Mucosa of stomach (tissue), 1 donor: ENCODE measurements around the gene CTNND2.
"Not testable (repeated sequence)": the region's sequence is repeated elsewhere in the genome, so short reads cannot be mapped to it uniquely, and the experiment has no call there.

Source experiments
- H3K27me3 ChIP-seq: one replicate; pipeline ENCODE4 v1.7.0; 2013; ENCODE audit warnings: mild to moderate bottlenecking, low read length; ENCODE audit not compliant: control insufficient read depth, insufficient read depth
- H3K36me3 ChIP-seq: one replicate; pipeline ENCODE4 v1.7.0; 2013; ENCODE audit warnings: low read length; ENCODE audit not compliant: control insufficient read depth, insufficient read depth
- H3K4me1 ChIP-seq: one replicate; pipeline ENCODE4 v1.7.0; 2013; ENCODE audit warnings: mild to moderate bottlenecking, low read length; ENCODE audit not compliant: control insufficient read depth, insufficient read depth
- H3K4me3 ChIP-seq: one replicate; pipeline ENCODE4 v1.7.0; 2013; ENCODE audit warnings: low read length
- H3K9ac ChIP-seq: one replicate; pipeline ENCODE4 v1.7.0; 2013; ENCODE audit warnings: mild to moderate bottlenecking, low read length, moderate library complexity
- H3K9me3 ChIP-seq: one replicate; pipeline ENCODE4 v1.7.0; 2013; ENCODE audit warnings: mild to moderate bottlenecking, low read length, moderate library complexity; ENCODE audit not compliant: control insufficient read depth
- donor health status: Pancreatic carcinoma.

CTNND2 gene

DNA sequence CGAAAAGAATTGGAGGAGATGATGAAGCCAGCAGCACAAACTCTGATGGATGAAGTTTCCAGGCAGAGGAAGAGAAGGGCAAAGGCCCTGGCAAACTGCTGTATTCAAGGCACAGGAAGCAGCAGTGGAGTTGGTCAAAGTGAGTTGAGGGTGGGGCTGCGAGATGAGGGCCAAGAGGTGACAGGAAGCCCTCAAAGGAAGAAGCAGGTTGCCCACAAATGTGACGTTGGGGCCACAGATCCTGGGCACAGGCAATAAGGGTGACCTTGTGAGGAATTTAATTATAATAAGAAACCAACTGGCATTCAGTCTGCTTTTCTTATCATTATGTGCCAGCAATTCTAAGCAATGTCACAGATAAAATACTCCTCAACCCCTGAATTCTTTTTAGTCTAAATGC is 261.8 kb downstream of the CTNND2 start:
- no peaks in the 10 kb centered on the region for H3K36me3 ChIP-seq
- H3K27me3 ChIP-seq = no peaks in the 10 kb centered on the region
- no peak overlapping the region for H3K9ac ChIP-seq
- no peak overlapping the region for H3K4me3 ChIP-seq
- no peaks in the 10 kb centered on the region for H3K9me3 ChIP-seq
- no peaks in the 10 kb centered on the region for H3K4me1 ChIP-seq

DNA sequence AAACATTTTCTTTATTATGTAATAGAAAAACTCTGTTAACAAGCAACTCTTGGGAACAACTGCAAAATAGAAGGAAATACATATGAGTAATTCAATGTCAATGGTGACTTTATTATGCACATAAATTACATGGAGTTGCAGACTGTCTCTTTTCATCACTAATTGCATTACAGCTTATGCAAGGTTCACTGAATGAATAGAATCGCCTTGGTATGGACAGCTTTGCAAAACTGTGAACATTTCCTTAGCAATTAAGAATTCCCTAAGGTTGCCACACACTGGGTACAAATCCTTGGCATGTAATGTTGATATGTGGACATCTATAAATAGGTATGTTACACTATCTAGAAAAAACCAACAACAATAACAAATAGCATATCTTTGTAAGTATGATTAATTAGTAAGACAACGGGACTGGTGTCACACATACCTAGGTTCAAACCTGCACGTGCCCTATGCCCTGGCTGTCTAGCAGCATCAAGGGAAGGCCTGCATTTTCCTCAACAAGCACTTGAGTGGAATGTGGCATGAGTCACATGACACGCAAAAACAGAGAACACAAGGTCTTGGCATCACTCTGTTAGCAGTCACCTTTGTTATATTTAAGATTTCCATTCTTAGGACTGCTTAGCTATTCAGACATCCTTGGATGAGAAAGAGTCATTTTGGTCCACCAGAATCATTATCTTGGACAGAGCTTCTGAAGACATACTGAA is 263.9 kb downstream of the CTNND2 start:
- Histone ChIP-seq H3K9me3 (no peaks in the 10 kb centered on the region), H3K4me1 (no peaks in the 10 kb centered on the region), H3K4me3 (no peak overlapping the region), H3K9ac (no peak overlapping the region), H3K36me3 (no peaks in the 10 kb centered on the region), H3K27me3 (no peaks in the 10 kb centered on the region)

DNA sequence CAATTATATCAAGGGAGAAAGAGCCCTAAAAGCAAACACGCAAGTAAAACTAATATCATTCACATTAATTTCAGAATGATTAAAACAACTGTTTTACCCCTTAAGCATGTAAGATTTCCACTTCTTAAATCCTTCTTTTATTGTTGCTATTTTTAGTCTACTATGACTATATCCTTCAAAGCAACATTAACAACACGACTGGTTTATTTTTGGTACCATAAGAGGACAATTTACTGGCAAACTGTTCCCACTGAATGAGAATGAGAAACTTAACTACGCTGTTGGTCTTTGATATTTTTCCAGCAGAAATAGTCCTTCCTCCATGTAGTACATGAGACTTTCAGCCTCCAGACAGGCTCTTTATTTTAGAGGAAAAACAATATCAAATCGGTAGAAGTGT is 281.5 kb downstream of the CTNND2 start:
- no peaks in the 10 kb centered on the region for H3K36me3 ChIP-seq
- no peak overlapping the region for H3K4me3 ChIP-seq
- no peak overlapping the region for H3K9ac ChIP-seq
- no peaks in the 10 kb centered on the region for H3K9me3 ChIP-seq
- no peaks in the 10 kb centered on the region for H3K4me1 ChIP-seq
- no peaks in the 10 kb centered on the region for H3K27me3 ChIP-seq

DNA sequence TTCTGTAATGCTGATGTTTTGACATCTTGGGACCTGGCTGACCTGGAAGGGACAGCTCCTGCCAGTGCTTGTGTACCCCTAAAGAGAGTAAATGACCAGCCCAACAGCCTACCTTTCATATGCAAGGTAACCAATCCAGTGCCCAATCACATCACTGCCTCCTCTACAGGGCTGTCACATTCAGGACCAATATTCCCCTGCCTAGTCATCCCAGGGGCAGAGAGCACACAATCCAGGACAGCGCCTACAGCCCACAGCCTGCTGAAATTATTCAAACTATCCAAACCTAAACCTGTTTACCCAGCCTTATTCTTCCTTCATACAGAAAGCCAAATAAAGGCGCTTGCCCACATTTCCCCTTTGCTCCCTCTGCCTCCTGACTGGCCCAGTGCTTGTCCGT is 284.1 kb downstream of the CTNND2 start:
- Histone ChIP-seq H3K9me3 (no peaks in the 10 kb centered on the region), H3K36me3 (no peaks in the 10 kb centered on the region), H3K4me1 (no peaks in the 10 kb centered on the region), H3K27me3 (no peaks in the 10 kb centered on the region), H3K9ac (no peak overlapping the region), H3K4me3 (no peak overlapping the region)

DNA sequence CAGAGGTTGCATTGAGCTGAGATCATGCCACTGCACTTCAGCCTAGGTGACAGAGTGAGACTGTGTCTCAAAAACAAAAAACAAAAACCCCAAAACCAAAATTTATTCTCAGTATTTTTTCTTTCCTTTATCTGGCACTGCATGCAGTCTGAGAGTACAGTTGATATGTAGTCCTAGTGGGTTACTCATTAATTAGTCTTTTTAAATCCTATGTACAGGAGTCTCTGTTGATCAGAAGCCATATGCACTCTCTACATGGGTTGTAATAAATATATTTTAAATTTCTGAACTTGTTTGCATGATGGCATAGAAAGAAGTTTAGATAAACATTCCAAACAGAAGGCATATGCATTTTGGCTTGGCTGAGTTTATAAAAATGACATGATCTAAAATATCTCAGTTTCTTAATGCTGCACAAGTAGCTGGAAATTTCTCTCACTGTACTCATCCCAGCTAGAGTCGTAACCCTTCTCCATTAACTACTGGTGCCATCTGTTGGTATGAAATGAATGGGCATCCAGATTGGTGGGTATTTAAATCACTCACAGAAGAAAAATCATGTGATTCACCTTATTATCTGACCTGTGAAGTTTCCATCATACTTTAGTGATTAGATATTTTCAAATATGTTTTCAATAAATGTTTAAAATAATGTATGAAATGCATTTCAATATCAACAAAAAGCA is 284.8 kb downstream of the CTNND2 start:
- Histone ChIP-seq H3K4me1 (no peaks in the 10 kb centered on the region), H3K9ac (no peak overlapping the region), H3K36me3 (no peaks in the 10 kb centered on the region), H3K4me3 (no peak overlapping the region), H3K27me3 (no peaks in the 10 kb centered on the region), H3K9me3 (no peaks in the 10 kb centered on the region)

DNA sequence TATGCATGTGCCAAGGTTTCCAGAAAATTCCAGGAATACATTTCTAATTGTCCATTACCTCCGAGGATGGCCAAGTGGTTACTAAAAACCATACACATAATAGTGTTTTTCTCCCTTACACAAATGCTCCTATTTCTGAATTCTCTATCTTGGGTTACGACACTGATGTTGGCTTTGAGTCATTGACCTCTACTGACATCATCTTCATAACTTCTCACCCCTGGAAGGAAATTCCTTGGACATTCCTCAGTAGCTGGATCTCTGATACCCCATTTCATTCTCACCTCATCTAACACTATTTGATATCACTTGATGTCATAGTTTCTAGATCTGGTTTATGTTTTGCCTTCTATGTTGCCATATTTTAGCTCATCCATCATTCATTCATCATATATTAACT is 287.2 kb downstream of the CTNND2 start:
- Histone ChIP-seq H3K4me1 (no peaks in the 10 kb centered on the region), H3K9ac (no peak overlapping the region), H3K27me3 (no peaks in the 10 kb centered on the region), H3K4me3 (no peak overlapping the region), H3K36me3 (no peaks in the 10 kb centered on the region), H3K9me3 (no peaks in the 10 kb centered on the region)

DNA sequence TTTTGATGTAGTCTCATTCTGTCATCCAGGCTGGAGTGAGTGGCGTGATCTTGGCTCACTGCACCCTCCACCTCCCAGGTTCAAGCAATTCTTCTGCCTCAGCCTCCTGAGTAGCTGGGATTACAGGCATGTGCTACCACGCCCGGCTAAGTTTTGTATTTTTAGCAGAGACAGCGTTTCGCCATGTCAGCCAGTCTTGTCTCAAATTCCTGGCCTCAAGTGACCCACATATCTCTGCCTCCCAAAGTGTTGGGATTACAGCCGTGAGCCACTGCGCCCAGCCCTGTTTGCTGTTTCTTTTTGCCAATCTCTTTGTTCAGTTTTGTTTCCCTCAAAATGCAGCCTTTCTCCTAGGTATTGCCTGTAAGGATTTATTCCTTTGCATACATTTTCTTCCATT is 287.6 kb downstream of the CTNND2 start:
- H3K36me3 ChIP-seq, H3K4me3 ChIP-seq, H3K9me3 ChIP-seq, H3K4me1 ChIP-seq, H3K27me3 ChIP-seq, H3K9ac ChIP-seq: not testable (repeated sequence)

DNA sequence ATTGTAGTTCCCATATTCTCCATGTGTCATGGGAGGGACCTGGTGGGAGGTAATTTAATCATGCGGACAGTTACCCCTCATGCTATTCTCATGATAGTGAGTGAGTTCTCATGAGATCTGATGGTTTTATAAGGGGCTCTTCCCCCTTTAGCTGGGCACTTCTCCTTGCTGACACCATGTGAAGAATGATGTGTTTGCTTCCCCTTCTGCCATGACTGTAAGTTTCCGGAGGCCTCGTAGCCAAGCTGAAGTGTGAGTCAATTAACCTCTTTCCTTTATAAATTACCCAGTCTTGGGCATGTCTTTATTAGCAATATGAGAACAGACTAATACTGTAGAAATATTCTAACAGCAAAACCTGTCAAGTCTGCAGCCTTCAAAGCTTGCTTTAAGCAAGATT is 293.2 kb downstream of the CTNND2 start:
- H3K4me3 ChIP-seq = no peak overlapping the region
- no peaks in the 10 kb centered on the region for H3K36me3 ChIP-seq
- no peaks in the 10 kb centered on the region for H3K9me3 ChIP-seq
- no peaks in the 10 kb centered on the region for H3K27me3 ChIP-seq
- no peak overlapping the region for H3K9ac ChIP-seq
- no peaks in the 10 kb centered on the region for H3K4me1 ChIP-seq

DNA sequence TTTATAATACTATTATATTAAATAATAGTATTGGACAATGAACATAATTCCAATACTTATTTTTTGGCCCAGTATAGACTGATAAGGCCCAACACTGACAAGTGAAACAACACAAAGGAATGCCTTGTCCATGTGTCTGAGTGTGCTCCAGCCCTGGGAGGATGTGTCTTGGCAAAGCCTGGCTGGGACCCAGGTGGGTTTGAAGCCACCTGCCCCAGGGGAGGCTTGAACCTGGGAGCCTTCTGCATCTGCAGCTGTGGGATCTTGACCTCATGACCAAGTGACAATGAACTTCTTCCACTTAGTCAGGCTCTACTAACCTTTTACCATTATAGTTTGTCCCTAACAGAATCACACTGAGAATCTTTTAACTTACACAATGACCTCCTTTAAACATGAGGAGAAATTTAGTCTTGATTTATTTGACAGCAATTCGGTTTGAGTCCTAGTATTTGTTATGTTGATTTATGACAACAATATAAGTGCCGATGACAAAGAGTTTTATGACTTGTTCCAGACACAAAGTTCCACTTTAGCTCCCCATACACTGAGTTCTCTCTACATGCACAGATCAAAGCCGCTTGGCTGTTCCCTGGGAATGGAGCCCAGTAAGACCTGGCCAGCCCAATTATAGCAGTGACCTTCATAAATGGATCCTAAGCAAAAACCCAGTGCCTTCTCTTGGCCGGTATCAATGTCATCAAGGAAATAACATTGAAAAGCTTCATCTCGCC is 294.5 kb downstream of the CTNND2 start:
- H3K36me3 ChIP-seq = no peaks in the 10 kb centered on the region
- H3K9ac ChIP-seq = no peak overlapping the region
- no peaks in the 10 kb centered on the region for H3K4me1 ChIP-seq
- no peak overlapping the region for H3K4me3 ChIP-seq
- no peaks in the 10 kb centered on the region for H3K27me3 ChIP-seq
- H3K9me3 ChIP-seq = no peaks in the 10 kb centered on the region

DNA sequence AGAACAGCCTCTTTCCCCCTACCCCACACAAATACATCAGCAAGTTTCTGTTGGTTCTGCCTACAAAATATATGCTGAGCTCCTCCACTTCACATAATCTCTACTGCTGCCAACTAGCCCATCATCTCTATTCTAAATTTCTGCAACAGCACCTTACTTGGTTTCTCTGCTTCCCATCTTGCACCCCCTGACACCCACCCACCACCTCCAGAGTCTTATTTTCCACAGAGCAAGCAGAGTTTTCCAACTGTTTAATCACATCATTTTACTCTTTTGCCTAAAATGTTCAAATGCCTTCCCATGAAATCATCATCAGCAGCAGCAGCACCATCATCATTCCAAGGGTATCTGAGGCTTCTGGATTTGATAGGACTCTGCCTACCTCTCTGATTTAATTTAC is 295.7 kb downstream of the CTNND2 start:
- H3K9ac ChIP-seq = no peak overlapping the region
- no peak overlapping the region for H3K4me3 ChIP-seq
- H3K9me3 ChIP-seq = no peaks in the 10 kb centered on the region
- H3K4me1 ChIP-seq = no peaks in the 10 kb centered on the region
- no peaks in the 10 kb centered on the region for H3K36me3 ChIP-seq
- H3K27me3 ChIP-seq = no peaks in the 10 kb centered on the region

DNA sequence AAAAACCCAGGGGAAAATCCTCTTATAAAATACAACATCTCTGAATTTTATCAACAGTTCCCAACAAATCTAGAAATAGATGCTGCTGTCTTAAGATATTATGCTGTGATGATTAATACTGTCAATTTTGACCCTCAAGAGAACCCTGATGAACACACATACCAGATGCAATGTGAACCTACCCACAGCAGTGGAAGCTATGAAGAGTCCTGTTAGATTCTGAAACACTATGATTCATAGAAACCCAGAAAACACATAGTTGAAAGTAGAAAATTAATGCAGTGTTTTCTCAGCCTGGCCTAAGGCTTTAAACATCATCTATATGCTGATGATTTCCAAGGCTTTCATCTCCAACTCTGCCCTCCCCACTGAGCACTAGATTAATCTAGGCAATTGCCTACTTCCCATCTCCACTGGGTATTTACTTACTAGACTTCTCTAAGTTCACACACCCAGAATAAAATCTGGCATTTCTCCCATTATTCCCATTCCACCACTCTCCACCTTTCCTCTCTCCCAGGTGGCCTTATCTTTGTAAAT is 296.2 kb downstream of the CTNND2 start:
- H3K4me3 ChIP-seq = no peak overlapping the region
- H3K9me3 ChIP-seq = no peaks in the 10 kb centered on the region
- no peak overlapping the region for H3K9ac ChIP-seq
- no peaks in the 10 kb centered on the region for H3K4me1 ChIP-seq
- no peaks in the 10 kb centered on the region for H3K27me3 ChIP-seq
- no peaks in the 10 kb centered on the region for H3K36me3 ChIP-seq

DNA sequence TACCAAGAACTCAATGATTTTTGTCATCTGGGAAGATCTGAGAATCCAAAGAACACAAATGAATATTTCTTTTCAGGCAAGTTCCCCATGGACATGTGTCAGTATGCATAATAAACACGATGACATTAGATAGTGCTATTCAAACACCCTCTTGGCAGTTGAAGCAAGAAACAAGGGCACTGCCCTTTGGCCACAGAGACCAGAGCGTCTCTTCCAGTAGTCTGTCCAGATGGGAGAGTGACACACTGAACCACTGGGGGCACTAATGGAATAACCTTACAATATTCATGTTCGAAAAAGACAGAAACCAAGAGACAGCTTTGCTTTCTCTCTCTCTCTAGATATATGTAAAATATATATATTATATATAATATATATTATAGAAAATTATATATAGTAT is 301.9 kb downstream of the CTNND2 start:
- Histone ChIP-seq H3K9me3 (no peaks in the 10 kb centered on the region), H3K27me3 (no peaks in the 10 kb centered on the region), H3K4me3 (no peak overlapping the region), H3K9ac (no peak overlapping the region), H3K4me1 (no peaks in the 10 kb centered on the region), H3K36me3 (no peaks in the 10 kb centered on the region)
